H9 (cell line): ENCODE results near the gene S100A6. TPM values are rescaled to one million over a fixed set of nuclear protein-coding genes. Genes with fewer than 3 reads are reported as not detected.

Source experiments
- DNase-seq: peaks from one replicate; pipeline ENCODE4 v3.0.0-alpha.2; 2017
- H2AFZ ChIP-seq: one replicate; pipeline ENCODE4 v1.6.1; 2013; ENCODE audit warnings: mild to moderate bottlenecking, low read length, control low read depth, moderate library complexity
- H2AK5ac ChIP-seq: 2 replicates; pipeline ENCODE4 v1.6.1; 2013; ENCODE audit warnings: low read length, control low read depth, mixed read lengths; ENCODE audit not compliant: insufficient read length
- H2BK120ac ChIP-seq: one replicate; pipeline ENCODE4 v1.6.1; 2013; ENCODE audit warnings: low read depth, mild to moderate bottlenecking, low read length, control low read depth, inconsistent platforms; ENCODE audit not compliant: poor library complexity, severe bottlenecking
- H2BK12ac ChIP-seq: 2 replicates; pipeline ENCODE4 v1.6.1; 2013; ENCODE audit warnings: low read length, control low read depth, mixed read lengths, low read depth; ENCODE audit not compliant: insufficient read length
- H2BK15ac ChIP-seq: 2 replicates; pipeline ENCODE4 v1.6.1; 2013; ENCODE audit warnings: low read depth, low read length, control low read depth
- H2BK20ac ChIP-seq: one replicate; pipeline ENCODE4 v1.6.1; 2013; ENCODE audit warnings: low read depth, mild to moderate bottlenecking, low read length, control low read depth, inconsistent platforms; ENCODE audit not compliant: poor library complexity, severe bottlenecking
- H2BK5ac ChIP-seq: 2 replicates; pipeline ENCODE4 v1.6.1; 2013; ENCODE audit warnings: low read length, control low read depth, mixed read lengths; ENCODE audit not compliant: insufficient read length
- H3K14ac ChIP-seq: 2 replicates; pipeline ENCODE4 v1.6.1; 2013; ENCODE audit warnings: low read length, control low read depth; ENCODE audit not compliant: insufficient read depth
- H3K18ac ChIP-seq: 2 replicates; pipeline ENCODE4 v1.6.1; 2013; ENCODE audit warnings: low read depth, mild to moderate bottlenecking, mixed read lengths, low read length, control low read depth; ENCODE audit not compliant: insufficient read length
- H3K23ac ChIP-seq: 2 replicates; pipeline ENCODE4 v1.6.1; 2013; ENCODE audit warnings: low read length, control low read depth, mixed read lengths, low read depth; ENCODE audit not compliant: insufficient read length
- H3K23me2 ChIP-seq: 2 replicates; pipeline ENCODE4 v1.6.1; 2013; ENCODE audit warnings: low read depth, mild to moderate bottlenecking, mixed read lengths, low read length, control low read depth; ENCODE audit not compliant: insufficient read length, poor library complexity, severe bottlenecking
- H3K27ac ChIP-seq: 2 replicates; pipeline ENCODE4 v1.5.1; 2013; ENCODE audit warnings: low read length, control low read depth, mixed read lengths, low read depth; ENCODE audit not compliant: insufficient read length
- H3K27me3 ChIP-seq: 2 replicates; pipeline ENCODE4 v1.6.1; 2013; ENCODE audit warnings: low read length, control low read depth, inconsistent platforms; ENCODE audit not compliant: insufficient read depth
- H3K4ac ChIP-seq: 2 replicates; pipeline ENCODE4 v1.6.1; 2013; ENCODE audit warnings: low read depth, mild to moderate bottlenecking, control low read depth, inconsistent platforms, low read length, moderate library complexity
- H3K4me1 ChIP-seq: 2 replicates; pipeline ENCODE4 v1.6.1; 2013; ENCODE audit warnings: low read length, control low read depth, inconsistent platforms; ENCODE audit not compliant: insufficient read depth
- H3K4me2 ChIP-seq: 2 replicates; pipeline ENCODE4 v1.6.1; 2013; ENCODE audit warnings: low read length, control low read depth, mixed read lengths; ENCODE audit not compliant: insufficient read length, insufficient read depth
- H3K56ac ChIP-seq: 2 replicates; pipeline ENCODE4 v1.6.1; 2013; ENCODE audit warnings: low read depth, mild to moderate bottlenecking, mixed read lengths, low read length, control low read depth; ENCODE audit not compliant: insufficient read length
- H3K79me1 ChIP-seq: 2 replicates; pipeline ENCODE4 v1.6.1; 2013; ENCODE audit warnings: low read depth, mild to moderate bottlenecking, moderate library complexity, low read length, control low read depth, inconsistent platforms; ENCODE audit not compliant: insufficient read depth, poor library complexity, severe bottlenecking
- H3K79me2 ChIP-seq: 2 replicates; pipeline ENCODE4 v1.6.1; 2013; ENCODE audit warnings: low read length, control low read depth, inconsistent platforms; ENCODE audit not compliant: insufficient read depth
- H3K9ac ChIP-seq: 2 replicates; pipeline ENCODE4 v1.6.1; 2013; ENCODE audit warnings: low read length, control low read depth, mixed read lengths; ENCODE audit not compliant: insufficient read length; ENCODE audit errors: extremely low read depth
- H3K9me3 ChIP-seq: one replicate; pipeline ENCODE4 v1.6.1; 2013; ENCODE audit warnings: low read depth, low read length, inconsistent platforms; ENCODE audit not compliant: control insufficient read depth
- H3T11ph ChIP-seq: one replicate; pipeline ENCODE4 v1.6.1; 2013; ENCODE audit warnings: mild to moderate bottlenecking, low read length, control low read depth, inconsistent platforms
- H4K20me1 ChIP-seq: one replicate; pipeline ENCODE4 v1.6.1; 2013; ENCODE audit not compliant: control insufficient read depth, insufficient read length, insufficient read depth
- H4K5ac ChIP-seq: 2 replicates; pipeline ENCODE4 v1.6.1; 2013; ENCODE audit warnings: low read depth, mild to moderate bottlenecking, mixed read lengths, low read length, control low read depth; ENCODE audit not compliant: insufficient read length
- H4K8ac ChIP-seq: replicated peaks from 2 replicates; pipeline ENCODE4 v1.6.1; 2013; ENCODE audit warnings: low read length, control low read depth, mixed read lengths, low read depth; ENCODE audit not compliant: insufficient read length
- H4K91ac ChIP-seq: 2 replicates; pipeline ENCODE4 v1.6.1; 2013; ENCODE audit warnings: low read depth, mild to moderate bottlenecking, moderate library complexity, mixed read lengths, low read length, control low read depth; ENCODE audit not compliant: insufficient read length
- H3K27ac Mint-ChIP-seq, 3 experiments: 2 replicates in 2 of 3; 3 replicates in 1 of 3; pipeline ENCODE4 v1.8.0; 2020 to 2021; ENCODE audit warnings: mixed read lengths in 3 of 3, mild to moderate bottlenecking in 1 of 3, moderate library complexity in 1 of 3
- H3K27me3 Mint-ChIP-seq: 2 replicates; pipeline ENCODE4 v1.8.0; 2021; ENCODE audit warnings: low read depth, mild to moderate bottlenecking, moderate library complexity, mixed read lengths
- H3K36me3 Mint-ChIP-seq, 3 experiments: 2 replicates in 2 of 3; 3 replicates in 1 of 3; pipeline ENCODE4 v1.8.0; 2020 to 2021; ENCODE audit warnings: low read depth in 3 of 3, mixed read lengths in 3 of 3; ENCODE audit not compliant: insufficient read depth in 1 of 3
- H3K4me1 Mint-ChIP-seq, 2 experiments: 2 replicates each; pipeline ENCODE4 v1.8.0; 2020; ENCODE audit warnings: mixed read lengths in 2 of 2
- H3K4me3 Mint-ChIP-seq, 2 experiments: 2 replicates in 1 of 2; 3 replicates in 1 of 2; pipeline ENCODE4 v1.8.0; 2020 to 2021; ENCODE audit warnings: mild to moderate bottlenecking in 2 of 2, mixed read lengths in 2 of 2, moderate library complexity in 1 of 2
- H3K9me3 Mint-ChIP-seq, 2 experiments: 2 replicates in 1 of 2; 3 replicates in 1 of 2; pipeline ENCODE4 v1.8.0; 2020; ENCODE audit warnings: mild to moderate bottlenecking in 2 of 2, mixed read lengths in 2 of 2, moderate library complexity in 1 of 2
- CTCF ChIP-seq: fragments of 200-600 bp; sonication (generic); conservative IDR thresholded peaks from 3 replicates; pipeline ENCODE4 v1.8.0; 2021; ENCODE audit warnings: antibody characterized with exemption, mild to moderate bottlenecking
- WGBS: extraction: QIAGEN DNeasy Blood & Tissue Kit; methylation state at CpG from one replicate; pipeline ENCODE4 v1.1.7; 2013; ENCODE audit warnings: missing lambda C conversion rate, low lambda C conversion rate, mixed read lengths; ENCODE audit not compliant: insufficient read length; ENCODE audit errors: extremely low coverage; 5-methylcytosine and 5-hydroxymethylcytosine counted together
- total RNA-seq: library from RNA; stranded (reverse); gene quantifications from 2 replicates; pipeline ENCODE4 v1.2.1, GENCODE V29; 2021

The S100A6 gene
- total RNA-seq, 1 experiment from 2014 or later = not detected

DNA sequence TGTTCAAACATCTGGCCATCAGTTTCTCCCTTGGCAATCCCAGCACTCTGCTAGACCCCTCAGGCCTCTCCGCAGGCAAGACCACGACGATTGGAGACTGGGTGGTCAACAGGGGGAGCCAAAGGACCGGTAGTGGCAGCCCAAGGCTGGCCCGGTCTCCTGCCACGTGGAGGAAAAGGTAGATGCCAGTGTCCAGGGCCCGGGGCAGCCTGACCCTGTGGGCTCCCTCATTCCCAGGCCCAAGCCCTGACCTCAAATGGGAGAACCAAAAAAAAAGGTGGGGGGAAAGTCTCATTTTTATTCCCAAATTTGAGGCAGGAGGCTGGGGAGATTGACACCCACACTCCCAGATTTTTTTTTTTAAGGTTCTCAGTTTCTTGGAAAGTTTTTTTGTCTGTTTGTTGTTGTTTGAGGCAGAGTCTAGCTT lies 24.8 kb downstream of the S100A6 start:
- H2BK20ac ChIP-seq = no peak overlapping the region
- no peak overlapping the region for H3K27ac ChIP-seq
- H3K56ac ChIP-seq = no peak overlapping the region
- H3K4me3 Mint-ChIP-seq = peak overlapping the region in 1 of 2 experiments; percentile 24; a peak in 1 of 5 replicates
- no peaks in the 10 kb centered on the region for H3K79me1 ChIP-seq
- WGBS = no CpG with 5 or more reads among the region's 7 CpGs
- H3K4me1 ChIP-seq = no peaks in the 10 kb centered on the region
- no peak overlapping the region for H3K14ac ChIP-seq
- no peak overlapping the region for H4K91ac ChIP-seq
- no peak overlapping the region for H4K5ac ChIP-seq
- no peaks in the 10 kb centered on the region for H3K36me3 Mint-ChIP-seq
- H4K8ac ChIP-seq = no peak overlapping the region
- H3K18ac ChIP-seq = no peak overlapping the region
- H3K27me3 Mint-ChIP-seq = peaks cover 57% of the 10 kb centered on the region
- H2AFZ ChIP-seq = no peak overlapping the region
- peak; percentile 92 for DNase-seq
- H3K9me3 ChIP-seq = no peaks in the 10 kb centered on the region
- H3K27ac Mint-ChIP-seq = no peak overlapping the region
- no peak overlapping the region for H3K9ac ChIP-seq
- peak; percentile 96 for TF ChIP-seq CTCF
- H2BK120ac ChIP-seq = no peak overlapping the region
- no peak overlapping the region for H3T11ph ChIP-seq
- no peaks in the 10 kb centered on the region for H3K9me3 Mint-ChIP-seq
- no peak overlapping the region for H2BK15ac ChIP-seq
- H2BK5ac ChIP-seq = no peak overlapping the region
- H3K4me2 ChIP-seq = no peak overlapping the region
- H2AK5ac ChIP-seq = no peak overlapping the region
- no peaks in the 10 kb centered on the region for H3K79me2 ChIP-seq
- no peak overlapping the region for H2BK12ac ChIP-seq
- no peaks in the 10 kb centered on the region for H3K27me3 ChIP-seq
- no peaks in the 10 kb centered on the region for H4K20me1 ChIP-seq
- H3K23ac ChIP-seq = no peak overlapping the region
- H3K4me1 Mint-ChIP-seq = peaks cover 6 to 9% of the 10 kb centered on the region in 2 experiments; a peak in 3 of 4 replicates
- no peak overlapping the region for H3K4ac ChIP-seq
- no peaks in the 10 kb centered on the region for H3K23me2 ChIP-seq
